Measurements from ENCODE around the gene CARMIL1. TPM values are rescaled to one million over a fixed set of nuclear protein-coding genes. Genes with fewer than 3 reads are reported as not detected.

CARMIL1 gene
- total RNA-seq, 1 experiment from 2014 or later: 23.6 TPM

DNA sequence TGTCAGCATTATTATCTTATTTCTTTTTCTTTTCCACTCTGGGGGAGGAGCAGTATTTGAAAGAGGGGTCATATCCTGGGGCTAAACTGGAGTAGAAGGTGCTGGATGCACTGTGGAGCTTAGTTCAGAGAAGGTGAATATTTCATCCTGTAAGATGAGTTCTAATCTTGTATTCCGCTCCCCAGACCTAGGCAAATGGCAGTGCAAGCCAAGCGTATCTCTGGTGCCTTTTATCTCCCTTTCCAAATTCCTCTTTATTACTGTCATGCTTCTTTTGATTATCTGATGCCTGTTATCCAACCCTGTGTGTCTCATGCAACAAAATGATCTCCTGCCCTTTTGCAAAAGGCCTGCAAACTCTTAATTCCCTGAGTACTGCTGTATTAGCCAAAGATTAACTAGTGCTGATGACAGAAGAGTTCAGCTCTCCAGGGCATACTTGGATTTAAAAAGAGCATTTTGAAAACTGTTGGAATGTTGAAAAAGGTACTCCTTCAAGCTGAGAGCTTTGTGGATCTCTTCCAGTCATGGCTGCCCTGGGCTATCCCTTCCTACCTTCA lies 138.0 kb downstream of the CARMIL1 start:
- peak overlapping the region in 2 of 3 experiments; percentile 14 to 31; a peak in 3 of 7 replicates for H3K27ac Mint-ChIP-seq
- H3K27ac ChIP-seq (ENCODE audit: insufficient read length, low read depth, low read length): no peak overlapping the region
- H3K4me1 Mint-ChIP-seq: peaks cover 53 to 59% of the 10 kb centered on the region in 2 experiments

More for the DNA sequence above, 138.0 kb downstream of the CARMIL1 start:
- Histone ChIP-seq H2BK15ac (ENCODE audit: low read depth, low read length) (no peak overlapping the region), H2BK5ac (ENCODE audit: insufficient read length, low read length) (no peak overlapping the region), H3T11ph (ENCODE audit: low read length) (no peak overlapping the region), H2AK5ac (ENCODE audit: insufficient read length, low read length) (no peak overlapping the region), H3K18ac (ENCODE audit: insufficient read length, low read depth, low read length) (no peak overlapping the region), H4K8ac (replicated peaks; ENCODE audit: insufficient read length, low read depth, low read length) (no peak overlapping the region), H2BK20ac (ENCODE audit: low read depth, low read length, poor library complexity, severe bottlenecking) (no peak overlapping the region), H3K27me3 (ENCODE audit: insufficient read depth, low read length) (no peaks in the 10 kb centered on the region), H4K5ac (ENCODE audit: insufficient read length, low read depth, low read length) (no peak overlapping the region), H4K91ac (ENCODE audit: insufficient read length, low read depth, low read length) (no peak overlapping the region), H3K4me1 (ENCODE audit: insufficient read depth, low read length) (peaks cover 9% of the 10 kb centered on the region), H3K4me2 (ENCODE audit: insufficient read depth, insufficient read length, low read length) (no peak overlapping the region), H3K79me1 (ENCODE audit: insufficient read depth, low read depth, low read length, poor library complexity, severe bottlenecking) (peaks cover 3% of the 10 kb centered on the region), H2BK120ac (ENCODE audit: low read depth, low read length, poor library complexity, severe bottlenecking) (no peak overlapping the region), H3K79me2 (ENCODE audit: insufficient read depth, low read length) (peaks cover 2% of the 10 kb centered on the region; the same call in 1 of the 2 replicates), H3K9ac (ENCODE audit: extremely low read depth, insufficient read length, low read length) (no peak overlapping the region), H3K14ac (ENCODE audit: insufficient read depth, low read length) (no peak overlapping the region), H4K20me1 (ENCODE audit: control insufficient read depth, insufficient read depth, insufficient read length) (no peaks in the 10 kb centered on the region), H2BK12ac (ENCODE audit: insufficient read length, low read depth, low read length) (no peak overlapping the region), H3K23ac (ENCODE audit: insufficient read length, low read depth, low read length) (no peak overlapping the region), H3K9me3 (ENCODE audit: control insufficient read depth, low read depth, low read length) (peaks cover 5% of the 10 kb centered on the region), H2AFZ (ENCODE audit: low read length) (no peak overlapping the region), H3K4ac (ENCODE audit: low read depth, low read length) (no peak overlapping the region), H3K23me2 (ENCODE audit: insufficient read length, low read depth, low read length, poor library complexity, severe bottlenecking) (no peaks in the 10 kb centered on the region), H3K56ac (ENCODE audit: insufficient read length, low read depth, low read length) (no peak overlapping the region)
- Mint-ChIP-seq H3K36me3 (ENCODE audit: insufficient read depth in 1 of 3, low read depth in 3 of 3) (peaks cover 17 to 21% (median 20%) of the 10 kb centered on the region in 3 experiments), H3K27me3 (ENCODE audit: low read depth) (no peaks in the 10 kb centered on the region), H3K4me3 (no peak overlapping the region), H3K9me3 (peaks cover 12 to 19% of the 10 kb centered on the region in 2 experiments)
- WGBS (ENCODE audit: extremely low coverage, insufficient read length, low lambda C conversion rate): no CpG with 5 or more reads among the region's 2 CpGs
- TF ChIP-seq, protein P1, sequence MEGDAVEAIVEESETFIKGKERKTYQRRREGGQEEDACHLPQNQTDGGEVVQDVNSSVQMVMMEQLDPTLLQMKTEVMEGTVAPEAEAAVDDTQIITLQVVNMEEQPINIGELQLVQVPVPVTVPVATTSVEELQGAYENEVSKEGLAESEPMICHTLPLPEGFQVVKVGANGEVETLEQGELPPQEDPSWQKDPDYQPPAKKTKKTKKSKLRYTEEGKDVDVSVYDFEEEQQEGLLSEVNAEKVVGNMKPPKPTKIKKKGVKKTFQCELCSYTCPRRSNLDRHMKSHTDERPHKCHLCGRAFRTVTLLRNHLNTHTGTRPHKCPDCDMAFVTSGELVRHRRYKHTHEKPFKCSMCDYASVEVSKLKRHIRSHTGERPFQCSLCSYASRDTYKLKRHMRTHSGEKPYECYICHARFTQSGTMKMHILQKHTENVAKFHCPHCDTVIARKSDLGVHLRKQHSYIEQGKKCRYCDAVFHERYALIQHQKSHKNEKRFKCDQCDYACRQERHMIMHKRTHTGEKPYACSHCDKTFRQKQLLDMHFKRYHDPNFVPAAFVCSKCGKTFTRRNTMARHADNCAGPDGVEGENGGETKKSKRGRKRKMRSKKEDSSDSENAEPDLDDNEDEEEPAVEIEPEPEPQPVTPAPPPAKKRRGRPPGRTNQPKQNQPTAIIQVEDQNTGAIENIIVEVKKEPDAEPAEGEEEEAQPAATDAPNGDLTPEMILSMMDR (conservative IDR thresholded peaks at IDR 0.05): no peak
- no peak for DNase-seq

Data from H9 (cell line).